Measurements from ENCODE around the gene VWDE. TPM values are rescaled to one million over a fixed set of nuclear protein-coding genes. Genes with fewer than 3 reads are reported as not detected.
A peak's percentile ranks its signal among the peaks of the same experiment; 100 is the strongest.

Gene VWDE
- total RNA-seq, 1 donor from 2014 or later, result 23.8 TPM

GRCh38 chr7:12297283-12298108 lies 106.2 kb downstream of the VWDE start:
- H3K4me1 Mint-ChIP-seq, result peaks cover 40% of the 10 kb centered on the region
- H3K27ac Mint-ChIP-seq, result peak overlapping the region; percentile 44
- H3K4me3 Mint-ChIP-seq, result no peak overlapping the region

GRCh38 chr7:12296051-12296570 lies 107.6 kb downstream of the VWDE start:
- no peak for TF ChIP-seq CTCF (IDR thresholded peaks at IDR 0.05; ENCODE audit: unreplicated experiment)
- Mint-ChIP-seq H3K36me3 (peaks cover 16% of the 10 kb centered on the region), H3K9me3 (peaks cover 28% of the 10 kb centered on the region), H3K4me1 (peaks cover 40% of the 10 kb centered on the region), H3K27ac (peak overlapping the region; percentile 56), H3K27me3 (ENCODE audit: low read depth) (no peaks in the 10 kb centered on the region), H3K4me3 (no peak overlapping the region)
- no peak for DNase-seq (ENCODE audit: low spot score in 2 of 2, unreplicated experiment in 2 of 2)

More at GRCh38 chr7:12297283-12298108, 106.2 kb downstream of the VWDE start:
- DNase-seq (ENCODE audit: low spot score in 2 of 2, unreplicated experiment in 2 of 2), result no peak
- peaks cover 24% of the 10 kb centered on the region for H3K9me3 Mint-ChIP-seq
- TF ChIP-seq CTCF (IDR thresholded peaks at IDR 0.05; ENCODE audit: unreplicated experiment), result no peak
- H3K36me3 Mint-ChIP-seq, result peaks cover 13% of the 10 kb centered on the region
- H3K27me3 Mint-ChIP-seq (ENCODE audit: low read depth), result no peaks in the 10 kb centered on the region

GRCh38 chr7:12294701-12295100 lies 109.0 kb downstream of the VWDE start:
- peaks cover 42% of the 10 kb centered on the region for H3K4me1 Mint-ChIP-seq
- no peaks in the 10 kb centered on the region for H3K27me3 Mint-ChIP-seq (ENCODE audit: low read depth)
- peaks cover 10% of the 10 kb centered on the region for H3K36me3 Mint-ChIP-seq
- peak overlapping the region; percentile 83 for H3K27ac Mint-ChIP-seq
- TF ChIP-seq CTCF (IDR thresholded peaks at IDR 0.05; ENCODE audit: unreplicated experiment), result no peak
- no peak for DNase-seq (ENCODE audit: low spot score in 2 of 2, unreplicated experiment in 2 of 2)
- H3K4me3 Mint-ChIP-seq, result no peak overlapping the region
- H3K9me3 Mint-ChIP-seq, result peaks cover 27% of the 10 kb centered on the region

- DNase-seq (ENCODE audit: low spot score in 2 of 2, unreplicated experiment in 2 of 2), result no peak
- Mint-ChIP-seq H3K4me3 (no peak overlapping the region), H3K27me3 (ENCODE audit: low read depth) (no peaks in the 10 kb centered on the region), H3K27ac (no peak overlapping the region), H3K9me3 (peaks cover 17% of the 10 kb centered on the region), H3K4me1 (peaks cover 44% of the 10 kb centered on the region), H3K36me3 (peaks cover 10% of the 10 kb centered on the region)
- no peak for TF ChIP-seq CTCF (IDR thresholded peaks at IDR 0.05; ENCODE audit: unreplicated experiment)
These were observed 111.8 kb downstream of the VWDE start for GRCh38 chr7:12291870-12292269.

- no peak for TF ChIP-seq CTCF (IDR thresholded peaks at IDR 0.05; ENCODE audit: unreplicated experiment)
- Mint-ChIP-seq H3K9me3 (peaks cover 17% of the 10 kb centered on the region), H3K4me3 (no peak overlapping the region), H3K27me3 (ENCODE audit: low read depth) (no peaks in the 10 kb centered on the region), H3K4me1 (peaks cover 34% of the 10 kb centered on the region), H3K27ac (no peak overlapping the region), H3K36me3 (peaks cover 10% of the 10 kb centered on the region)
- no peak for DNase-seq (ENCODE audit: low spot score in 2 of 2, unreplicated experiment in 2 of 2)
These were observed 112.9 kb downstream of the VWDE start for GRCh38 chr7:12290761-12291160.
